Effector CD8-positive, alpha-beta T cell (primary cell): ENCODE measurements around the gene MAGT1.
"Not testable (repeated sequence)": the region's sequence is repeated elsewhere in the genome, so short reads cannot be mapped to it uniquely, and the experiment has no call there.

Source experiments
- DNase-seq: peaks from one replicate; lab custom pipeline; 2025; lab: John Stamatoyannopoulos, UW

The MAGT1 gene

DNA sequence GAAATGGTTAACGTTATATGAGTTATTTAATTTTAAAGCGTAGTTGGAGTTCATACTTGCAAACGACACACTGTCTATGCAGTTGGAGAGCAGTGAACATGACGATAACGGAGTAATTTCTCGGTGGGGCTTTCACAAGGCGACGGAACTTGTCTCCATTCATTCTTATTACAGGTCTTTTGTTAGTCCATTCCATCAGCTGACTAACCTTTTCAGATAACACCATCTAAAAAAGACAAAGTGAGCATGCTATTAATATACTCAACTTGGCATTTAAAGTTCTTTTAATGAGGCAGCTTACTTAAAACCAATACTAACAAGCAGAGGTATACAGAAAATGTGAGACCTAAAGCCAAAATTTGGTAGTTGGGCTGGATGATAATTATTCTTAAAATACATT lies 19.9 kb downstream of the MAGT1 start:
- DNase-seq, result no peak

DNA sequence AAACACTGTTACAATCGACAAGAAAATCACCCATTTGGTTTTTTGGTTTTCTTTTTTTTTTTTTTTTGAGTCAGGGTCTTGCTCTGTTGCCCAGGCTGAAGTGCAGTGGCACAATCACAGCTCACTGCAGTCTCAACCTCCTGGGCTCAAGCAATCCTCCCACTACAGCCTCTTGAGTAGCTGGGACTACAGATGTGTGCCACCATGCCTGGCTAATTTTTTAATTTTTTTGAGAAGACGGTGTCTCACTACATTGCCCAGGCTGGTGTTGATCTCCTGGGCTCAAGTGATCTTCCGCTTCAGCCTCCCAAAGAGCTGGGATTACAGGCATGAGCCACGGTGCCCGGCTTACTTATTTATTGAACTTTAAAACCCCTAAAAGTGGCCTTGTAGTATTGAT lies 63.7 kb downstream of the MAGT1 start:
- not testable (repeated sequence) for DNase-seq

DNA sequence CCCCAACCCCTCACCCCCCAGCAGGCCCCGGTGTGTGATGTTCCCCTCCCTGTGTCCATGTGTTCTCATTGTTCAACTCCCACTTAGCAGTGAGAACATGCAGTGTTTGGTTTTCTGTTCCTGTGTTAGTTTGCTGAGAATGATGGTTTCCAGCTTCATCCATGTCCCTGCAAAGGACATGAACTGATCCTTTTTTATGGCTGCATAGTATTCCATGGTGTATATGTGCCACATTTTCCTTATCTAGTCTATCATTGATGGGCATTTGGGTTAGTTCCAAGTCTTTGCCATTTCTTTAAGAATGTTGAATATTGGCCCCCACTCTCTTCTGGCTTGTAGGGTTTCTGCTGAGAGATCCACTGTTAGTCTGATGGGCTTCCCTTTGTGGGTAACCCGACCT lies 73.2 kb downstream of the MAGT1 start:
- DNase-seq, result not testable (repeated sequence)

- DNase-seq, result no peak
Observed at GRCh38 chrX:77820091-77820727, 75.0 kb downstream of the MAGT1 start.

- DNase-seq, result no peak
Observed at GRCh38 chrX:77814210-77814609, 81.0 kb downstream of the MAGT1 start.

GRCh38 chrX:77802201-77802600 lies 93.0 kb downstream of the MAGT1 start:
- DNase-seq, result no peak

GRCh38 chrX:77795124-77795523 lies 100.1 kb downstream of the MAGT1 start:
- DNase-seq, result no peak

GRCh38 chrX:77793946-77794345 lies 101.3 kb downstream of the MAGT1 start:
- no peak for DNase-seq

- DNase-seq, result no peak
Observed at GRCh38 chrX:77788050-77788449, 107.2 kb downstream of the MAGT1 start.

- DNase-seq, result no peak
Observed at GRCh38 chrX:77786365-77786680, 108.9 kb downstream of the MAGT1 start.

- peak; percentile 57 for DNase-seq
Observed at GRCh38 chrX:77785486-77786364, 109.5 kb downstream of the MAGT1 start, which contains the start of gene ATRX. Gene ATRX (minus strand): TSS chrX:77786216. CDS start chrX:77786001, 215 bp downstream.

DNA sequence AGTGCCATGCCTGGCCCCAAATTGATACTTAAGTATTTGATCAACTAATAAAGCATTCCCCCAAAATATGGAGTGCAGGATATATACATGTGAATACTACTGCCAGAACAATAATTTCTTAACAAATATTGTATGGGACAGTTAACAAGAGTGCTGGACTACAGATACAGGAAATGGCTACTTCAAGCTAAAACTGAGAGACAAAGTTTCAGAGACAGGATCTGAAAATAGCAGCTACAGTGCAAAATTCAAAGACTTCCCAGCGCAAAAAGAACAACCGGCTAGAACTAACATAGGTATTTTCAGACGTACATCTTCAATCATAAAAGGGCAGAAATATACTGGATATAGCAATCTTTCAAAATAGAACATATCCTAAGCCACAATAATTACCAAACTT lies 115.5 kb downstream of the MAGT1 start:
- no peak for DNase-seq

DNA sequence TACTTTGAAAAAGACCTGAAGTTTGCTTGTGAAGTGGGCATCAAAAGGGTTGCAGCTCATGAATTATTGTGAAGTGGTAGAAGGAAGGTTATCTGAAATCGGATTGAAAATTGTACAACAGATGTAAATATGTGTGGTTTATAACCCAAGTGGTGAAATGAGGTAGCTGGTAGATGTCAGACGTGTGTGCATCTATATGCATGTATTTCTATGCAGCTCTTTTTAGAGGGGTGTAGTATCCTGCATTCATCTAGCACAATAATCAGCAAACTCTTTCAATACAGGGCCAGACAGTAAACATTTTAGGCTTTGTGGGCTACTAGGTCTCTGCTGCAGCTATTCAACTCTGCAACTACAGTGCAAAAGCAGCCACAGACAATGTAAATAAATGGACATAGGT lies 118.6 kb downstream of the MAGT1 start:
- DNase-seq, result no peak
